Lower lobe of right lung (tissue), 2 donors: ENCODE measurements around the gene SERGEF. TPM values are rescaled to one million over a fixed set of nuclear protein-coding genes. Genes with fewer than 3 reads are reported as not detected.

Experiments
- ATAC-seq, 2 donors: fragments of 200-7000 bp; cut with Tn5 transposase; one replicate each; pipeline ENCODE4 v1.9.1; 2020 to 2022; ENCODE audit warnings: mild to moderate bottlenecking in 2 of 2, moderate library complexity in 2 of 2
- DNase-seq: peaks from one replicate; pipeline ENCODE4 v3.0.0-alpha.2; 2020
- H3K27ac ChIP-seq: fragments of 200-600 bp; one replicate; pipeline ENCODE4 v1.8.0; 2022
- H3K27me3 ChIP-seq: fragments of 200-600 bp; one replicate; pipeline ENCODE4 v1.8.0; 2022; ENCODE audit warnings: low read depth
- H3K36me3 ChIP-seq: fragments of 200-600 bp; one replicate; pipeline ENCODE4 v1.8.0; 2022; ENCODE audit warnings: mild to moderate bottlenecking
- H3K4me1 ChIP-seq: fragments of 200-600 bp; one replicate; pipeline ENCODE4 v1.8.0; 2022
- H3K4me3 ChIP-seq: fragments of 200-600 bp; one replicate; pipeline ENCODE4 v1.8.0; 2022; ENCODE audit warnings: mild to moderate bottlenecking
- H3K9me3 ChIP-seq: fragments of 200-600 bp; one replicate; pipeline ENCODE4 v1.8.0; 2022
- intact Hi-C: fragments of 100-400 bp; cut with DNase I; formaldehyde crosslinking; loops from one replicate; pipeline ENCODE4 v1.11.0; 2022
- total RNA-seq: library from RNA; stranded (reverse); fragmentation: NEBNext Ultra II Directional; extraction: Animal tissue kit (Norgen Biotek cat#: 25700); gene quantifications from one replicate; pipeline ENCODE4 v1.2.1, GENCODE V29; 2021
- TF ChIP-seq, protein P1 (sequence below): fragments of 200-600 bp; IDR thresholded peaks from one replicate; pipeline ENCODE4 v1.8.0; 2022; ENCODE audit warnings: antibody characterized with exemption, mild to moderate bottlenecking
- donor health status: DM: no; HTN: yes; CAD: no; lungs with severe emphysema.

SERGEF gene
- total RNA-seq, 1 donor from 2014 or later: 28.4 TPM

DNA sequence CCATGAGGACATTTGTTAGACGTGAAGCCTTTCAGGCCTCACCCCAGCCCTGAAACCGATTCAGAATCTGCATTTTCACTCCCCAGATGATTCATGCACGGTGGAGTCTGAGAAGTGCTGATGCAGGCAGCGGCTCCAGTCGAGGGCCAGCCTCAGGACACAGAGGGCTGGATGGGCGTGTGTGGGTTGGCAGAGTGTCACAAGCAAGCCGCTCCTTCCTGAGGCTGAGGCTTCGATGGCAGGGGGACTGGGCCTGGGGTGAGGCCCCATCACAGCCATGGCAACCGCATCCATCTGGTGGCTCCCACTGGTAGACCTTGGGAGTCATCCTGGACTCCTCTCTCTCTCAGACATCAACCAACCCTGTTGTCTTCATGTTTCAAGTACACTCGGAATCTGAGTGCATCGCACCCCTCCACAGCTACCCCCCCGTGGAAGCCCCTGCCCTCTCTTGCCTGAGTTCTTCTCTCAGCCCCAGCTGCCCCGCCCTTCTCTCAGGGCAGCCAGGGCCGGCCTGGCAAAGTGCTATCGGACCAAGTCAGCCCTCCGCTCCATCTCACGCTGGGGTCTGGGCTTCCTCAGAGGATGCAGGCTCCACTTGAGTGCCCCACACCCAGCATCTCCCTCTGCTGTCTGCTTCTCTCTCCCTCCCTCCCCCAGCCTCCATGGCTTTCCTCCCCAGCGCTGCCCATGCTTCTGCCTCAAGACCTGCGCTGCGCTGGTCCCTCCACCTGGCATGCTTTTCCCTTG is 267.6 kb downstream of the SERGEF start:
- H3K36me3 ChIP-seq: no peaks in the 10 kb centered on the region
- H3K27me3 ChIP-seq: peaks cover 24% of the 10 kb centered on the region
- no peaks in the 10 kb centered on the region for H3K4me1 ChIP-seq
- H3K4me3 ChIP-seq: no peak overlapping the region
- intact Hi-C loops: no loop called here
- peak; percentile 22 for DNase-seq
- no peak overlapping the region for H3K27ac ChIP-seq
- H3K9me3 ChIP-seq: no peaks in the 10 kb centered on the region
- ATAC-seq: no peak
- TF ChIP-seq, protein P1, sequence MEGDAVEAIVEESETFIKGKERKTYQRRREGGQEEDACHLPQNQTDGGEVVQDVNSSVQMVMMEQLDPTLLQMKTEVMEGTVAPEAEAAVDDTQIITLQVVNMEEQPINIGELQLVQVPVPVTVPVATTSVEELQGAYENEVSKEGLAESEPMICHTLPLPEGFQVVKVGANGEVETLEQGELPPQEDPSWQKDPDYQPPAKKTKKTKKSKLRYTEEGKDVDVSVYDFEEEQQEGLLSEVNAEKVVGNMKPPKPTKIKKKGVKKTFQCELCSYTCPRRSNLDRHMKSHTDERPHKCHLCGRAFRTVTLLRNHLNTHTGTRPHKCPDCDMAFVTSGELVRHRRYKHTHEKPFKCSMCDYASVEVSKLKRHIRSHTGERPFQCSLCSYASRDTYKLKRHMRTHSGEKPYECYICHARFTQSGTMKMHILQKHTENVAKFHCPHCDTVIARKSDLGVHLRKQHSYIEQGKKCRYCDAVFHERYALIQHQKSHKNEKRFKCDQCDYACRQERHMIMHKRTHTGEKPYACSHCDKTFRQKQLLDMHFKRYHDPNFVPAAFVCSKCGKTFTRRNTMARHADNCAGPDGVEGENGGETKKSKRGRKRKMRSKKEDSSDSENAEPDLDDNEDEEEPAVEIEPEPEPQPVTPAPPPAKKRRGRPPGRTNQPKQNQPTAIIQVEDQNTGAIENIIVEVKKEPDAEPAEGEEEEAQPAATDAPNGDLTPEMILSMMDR: no peak

DNA sequence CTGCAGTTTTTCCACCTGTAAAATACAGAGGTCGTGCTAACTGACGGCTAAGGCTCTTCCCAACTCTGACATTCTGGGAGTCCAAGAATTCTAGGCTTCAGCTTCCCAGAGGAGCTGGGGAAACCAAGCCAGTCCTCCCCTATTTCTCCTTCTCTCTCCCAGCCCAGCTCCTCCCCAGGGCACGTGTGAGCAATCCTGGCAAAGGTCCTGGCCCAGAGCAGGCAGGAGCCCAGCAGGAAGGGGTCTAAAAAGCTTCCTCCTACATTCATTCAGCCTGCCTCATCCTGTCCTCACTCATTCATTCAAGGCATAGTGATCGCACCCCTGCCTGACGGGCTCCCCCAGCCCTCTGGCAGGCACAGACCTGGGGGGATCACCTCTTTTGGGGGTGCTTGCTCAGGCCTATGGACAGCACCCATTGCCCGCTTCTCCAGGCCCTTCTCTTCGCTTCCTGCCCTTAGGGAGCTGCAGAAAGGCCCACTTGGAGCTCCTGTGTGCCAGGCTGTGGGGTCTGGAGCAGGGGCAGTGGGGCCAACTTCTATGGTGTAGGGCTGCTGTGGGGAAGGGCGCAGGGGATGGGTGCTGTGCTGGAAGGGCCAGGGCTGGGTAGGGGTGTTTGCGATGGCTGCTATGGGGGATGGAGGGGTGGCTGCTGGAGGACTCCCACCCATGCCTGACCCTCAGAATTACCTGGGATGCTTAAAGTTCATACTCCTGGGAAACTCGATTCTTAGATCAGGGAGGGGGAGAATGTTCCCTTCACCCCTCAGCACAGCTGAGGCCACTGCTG is 268.5 kb downstream of the SERGEF start:
- no peak for DNase-seq
- Histone ChIP-seq H3K36me3 (no peaks in the 10 kb centered on the region), H3K9me3 (no peaks in the 10 kb centered on the region), H3K27me3 (peaks cover 24% of the 10 kb centered on the region), H3K4me3 (no peak overlapping the region), H3K27ac (no peak overlapping the region), H3K4me1 (no peaks in the 10 kb centered on the region)
- intact Hi-C loops: no loop called here
- TF ChIP-seq, protein P1: no peak
- ATAC-seq: no peak

DNA sequence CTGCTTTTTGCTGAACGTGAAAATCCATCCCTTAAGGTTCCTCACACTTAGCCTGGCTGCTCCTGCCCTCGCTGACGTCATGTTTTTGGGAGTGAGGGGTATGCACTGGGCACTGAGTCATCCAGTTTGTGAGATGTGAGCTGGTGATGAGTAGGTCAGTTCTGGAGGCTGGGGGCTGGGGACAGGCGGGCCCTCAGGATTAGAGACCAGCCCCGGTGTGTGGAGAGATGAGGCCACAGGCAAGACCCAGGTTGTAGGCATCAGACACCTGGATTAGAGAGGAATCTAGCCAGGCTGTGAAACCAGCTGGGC is 269.1 kb downstream of the SERGEF start:
- H3K4me1 ChIP-seq: no peaks in the 10 kb centered on the region
- ATAC-seq (no peak), DNase-seq (no peak)
- no peak overlapping the region for H3K27ac ChIP-seq
- H3K27me3 ChIP-seq: peaks cover 28% of the 10 kb centered on the region
- H3K36me3 ChIP-seq: no peaks in the 10 kb centered on the region
- H3K4me3 ChIP-seq: no peak overlapping the region
- H3K9me3 ChIP-seq: no peaks in the 10 kb centered on the region
- intact Hi-C loops: no loop called here
- TF ChIP-seq, protein P1: no peak

DNA sequence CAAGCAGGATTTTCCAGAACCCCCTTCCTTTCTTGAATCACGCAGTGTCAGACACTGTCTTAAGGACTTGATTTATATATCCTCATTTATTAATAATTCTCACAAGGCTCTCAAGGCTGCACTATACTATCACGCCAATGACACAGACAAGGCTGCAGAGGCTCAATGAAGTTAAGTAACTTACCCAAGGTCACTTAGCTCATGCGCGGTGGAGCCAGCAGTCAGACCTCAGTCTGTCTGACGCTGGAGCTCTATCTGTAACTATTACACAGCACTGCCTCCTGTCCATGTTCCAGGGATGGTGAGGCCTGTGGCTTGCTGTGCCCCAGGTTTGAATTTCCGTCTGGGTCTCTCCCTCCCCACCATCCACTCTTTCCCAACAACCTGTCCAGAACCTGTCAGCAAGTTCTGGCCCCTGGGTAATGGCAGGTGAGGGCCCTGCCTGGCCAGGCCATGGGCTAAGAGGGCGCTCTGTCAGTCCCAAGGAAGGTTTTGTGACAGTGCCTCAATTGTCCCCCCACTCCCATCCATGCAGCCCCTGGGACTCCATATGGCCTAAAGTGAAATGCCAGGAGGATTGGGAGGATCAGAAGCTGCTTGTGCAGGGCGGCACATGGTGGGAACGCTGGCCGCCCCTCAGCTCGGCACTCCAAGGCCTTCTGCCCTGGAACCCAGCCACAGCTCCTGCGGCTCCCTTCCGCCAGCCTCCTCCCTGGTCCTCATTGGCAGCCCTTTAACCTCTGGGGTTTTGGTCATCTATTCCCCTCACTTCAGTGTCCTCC is 269.6 kb downstream of the SERGEF start:
- DNase-seq: no peak
- Histone ChIP-seq H3K36me3 (no peaks in the 10 kb centered on the region), H3K4me1 (no peaks in the 10 kb centered on the region), H3K9me3 (no peaks in the 10 kb centered on the region), H3K4me3 (no peak overlapping the region), H3K27ac (no peak overlapping the region), H3K27me3 (peaks cover 33% of the 10 kb centered on the region)
- no peak for ATAC-seq
- TF ChIP-seq, protein P1: no peak
- intact Hi-C loops: no loop called here

DNA sequence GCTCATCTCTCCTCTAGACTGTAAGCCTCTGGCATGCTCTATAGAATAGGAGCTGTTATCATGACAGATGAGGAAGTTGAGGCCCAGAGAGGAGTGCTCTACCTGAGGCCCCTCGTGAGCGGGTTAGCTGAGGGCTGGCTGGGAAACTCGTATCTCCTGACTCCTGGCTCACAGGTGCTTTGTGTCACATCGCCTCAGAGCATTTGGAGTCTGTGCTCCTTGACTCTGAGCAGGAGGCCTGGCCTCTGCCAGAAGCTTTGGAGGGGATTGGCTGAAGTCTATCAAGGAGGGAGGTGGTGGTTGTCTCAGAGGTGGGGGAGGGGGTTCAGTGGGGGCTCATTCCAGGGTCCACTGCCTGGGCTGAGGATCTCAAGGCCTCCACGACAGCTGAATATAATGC is 270.8 kb downstream of the SERGEF start:
- Histone ChIP-seq H3K4me3 (no peak overlapping the region), H3K27me3 (peaks cover 40% of the 10 kb centered on the region), H3K36me3 (no peaks in the 10 kb centered on the region), H3K4me1 (no peaks in the 10 kb centered on the region), H3K27ac (no peak overlapping the region), H3K9me3 (no peaks in the 10 kb centered on the region)
- intact Hi-C loops: no loop called here
- ATAC-seq (no peak), DNase-seq (no peak)
- TF ChIP-seq, protein P1: no peak
